K562 (cell line): ENCODE results near the gene GKAP1. TPM values are rescaled to one million over a fixed set of nuclear protein-coding genes. Genes with fewer than 3 reads are reported as not detected.
A peak's percentile ranks its signal among the peaks of the same experiment; 100 is the strongest.

ENCODE experiments used
- ARNT ChIP-seq, 2 experiments: fragments of 450-650 bp; IDR thresholded peaks; 2 replicates each; pipeline ENCODE4 v1.6.1; 2016; ENCODE audit warnings: mild to moderate bottlenecking in 1 of 2
- CAMTA2 ChIP-seq: fragments of 250-450 bp; sonication (Bioruptor Pico); conservative IDR thresholded peaks from 2 replicates; pipeline ENCODE4 v1.5.1; 2022
- CBX5 ChIP-seq: IDR thresholded peaks from 2 replicates; pipeline ENCODE4 v1.6.1; 2014; ENCODE audit warnings: low read depth, borderline replicate concordance
- DNMT1 ChIP-seq: fragments of 450-650 bp; IDR thresholded peaks from 2 replicates; pipeline ENCODE4 v1.6.1; 2016; ENCODE audit warnings: antibody characterized with exemption, mild to moderate bottlenecking
- KHSRP ChIP-seq: fragments of 450-650 bp; IDR thresholded peaks from 2 replicates; pipeline ENCODE4 v1.6.1; 2017
- KLF6 ChIP-seq: fragments of 250-450 bp; sonication (Bioruptor Pico); IDR thresholded peaks from 2 replicates; pipeline ENCODE4 v1.4.0; 2020; ENCODE audit warnings: mild to moderate bottlenecking, moderate library complexity, borderline replicate concordance
- MYC ChIP-seq, 2 experiments: fragments of 250-450 bp in 1 of 2; sonication (Bioruptor Pico) in 1 of 2; IDR thresholded peaks; 2 replicates each; pipeline versions ENCODE4 v1.5.1 to v1.6.1; 2012 to 2021; ENCODE audit warnings: low read depth in 2 of 2, borderline replicate concordance in 1 of 2, improper control_type of control experiment in 1 of 2, low read length in 1 of 2, mild to moderate bottlenecking in 1 of 2, moderate library complexity in 1 of 2
- PCBP2 ChIP-seq: fragments of 200-400 bp; formaldehyde crosslinking; IDR thresholded peaks from 2 replicates; pipeline ENCODE4 v1.6.1; 2018; ENCODE audit warnings: low read length, low read depth, mild to moderate bottlenecking, moderate library complexity; ENCODE audit not compliant: poor library complexity, severe bottlenecking
- PML ChIP-seq: IDR thresholded peaks from 2 replicates; pipeline ENCODE4 v1.6.1; 2012; ENCODE audit warnings: low read length, inconsistent platforms
- PRPF4 ChIP-seq: fragments of 200-400 bp; formaldehyde crosslinking; IDR thresholded peaks from one replicate; pipeline ENCODE4 v1.6.1; 2017; ENCODE audit warnings: low read length, low read depth, mild to moderate bottlenecking; ENCODE audit not compliant: insufficient read depth, poor library complexity, severe bottlenecking
- PURB ChIP-seq: sonication (generic); formaldehyde crosslinking; IDR thresholded peaks from 2 replicates; pipeline ENCODE4 v1.9.0; 2021; ENCODE audit warnings: low read depth, mild to moderate bottlenecking, missing genetic modification reagents
- RBM39 ChIP-seq: fragments of 200-400 bp; formaldehyde crosslinking; optimal IDR thresholded peaks from 2 replicates; pipeline ENCODE3; 2018; ENCODE audit warnings: low read depth, low read length
- RFX7 ChIP-seq: fragments of 250-450 bp; sonication (Bioruptor Pico); IDR thresholded peaks from 2 replicates; pipeline ENCODE4 v1.5.1; 2021; ENCODE audit warnings: mild to moderate bottlenecking
- SREBF2 ChIP-seq: sonication (generic); formaldehyde crosslinking; IDR thresholded peaks from 2 replicates; pipeline ENCODE4 v1.4.0; 2020; ENCODE audit warnings: mild to moderate bottlenecking, missing genetic modification reagents
- SRSF3 ChIP-seq: fragments of 200-400 bp; formaldehyde crosslinking; IDR thresholded peaks from 2 replicates; pipeline ENCODE4 v1.6.1; 2016; ENCODE audit warnings: mild to moderate bottlenecking, low read length, moderate library complexity; ENCODE audit not compliant: insufficient read depth
- STAT5B ChIP-seq: fragments of 250-450 bp; sonication (Bioruptor Pico); IDR thresholded peaks from 2 replicates; pipeline ENCODE4 v1.8.0; 2021; ENCODE audit warnings: mild to moderate bottlenecking, inconsistent platforms
- ZFP36 ChIP-seq: fragments of 150-350 bp; IDR thresholded peaks from 2 replicates; pipeline ENCODE4 v1.6.1; 2018; ENCODE audit warnings: low read length, low read depth; ENCODE audit not compliant: partially characterized antibody
- ZNF134 ChIP-seq: fragments of 250-450 bp; sonication (Bioruptor Pico); conservative IDR thresholded peaks from 2 replicates; pipeline ENCODE4 v1.4.0; 2020
- ZNF274 ChIP-seq: IDR thresholded peaks from 2 replicates; pipeline ENCODE4 v1.6.1; 2011; ENCODE audit warnings: low read depth, mild to moderate bottlenecking, low read length, moderate library complexity, borderline replicate concordance
- ZNF408 ChIP-seq: fragments of 250-450 bp; sonication (Bioruptor Pico); IDR thresholded peaks from 2 replicates; pipeline ENCODE4 v1.4.0; 2020; ENCODE audit warnings: low read depth, mild to moderate bottlenecking, moderate library complexity
- ZNF41 ChIP-seq: fragments of 250-450 bp; sonication (Bioruptor Pico); conservative IDR thresholded peaks from 2 replicates; pipeline ENCODE4 v1.4.0; 2020; ENCODE audit warnings: mild to moderate bottlenecking
- polyA plus RNA-seq, 8 experiments: library from polyadenylated mRNA; depleted of rRNA in 4 of 8; stranded (reverse) in 5 of 8; unstranded in 3 of 8; fragments of >200 nt; fragmentation: Nextera tagmentation in 2 of 8; fragmentation: Illumina TruSeq in 1 of 8; extraction: Ambion mirVana in 2 of 8; extraction: Trizol in 1 of 8; gene quantifications; 2 replicates each; pipeline versions ENCODE4 v1.2.1 to v1.2.3, GENCODE V29; 2011 to 2014; ENCODE audit warnings: inconsistent platforms in 1 of 8, missing spikeins in 1 of 8
- total RNA-seq, 7 experiments: library from RNA; depleted of rRNA in 6 of 7; stranded (reverse); fragments of >200 nt in 6 of 7; fragmentation: Illumina TruSeq in 2 of 7; extraction: Trizol in 2 of 7; gene quantifications; 2 replicates each; pipeline versions ENCODE4 v1.2.1 to v1.2.3, GENCODE V29; 2011 to 2021; ENCODE audit warnings: low replicate concordance in 1 of 7
- TF ChIP-seq, protein P1 (sequence below), 2 experiments: IDR thresholded peaks; 2 replicates each; pipeline ENCODE4 v1.6.1; 2012; ENCODE audit warnings: improper control_type of control experiment in 2 of 2, low read depth in 2 of 2, low read length in 2 of 2, borderline replicate concordance in 1 of 2
- TF ChIP-seq, protein P2 (sequence below): IDR thresholded peaks from 2 replicates; pipeline ENCODE4 v1.6.1; 2011; ENCODE audit not compliant: insufficient read length; ENCODE audit errors: extremely low read depth
- TF ChIP-seq, protein P3 (sequence below), 2 experiments: fragments of 450-650 bp in 1 of 2; sonication (generic) in 1 of 2; formaldehyde crosslinking in 1 of 2; IDR thresholded peaks in 1 of 2; conservative IDR thresholded peaks in 1 of 2; 2 replicates each; pipeline versions ENCODE4 v1.6.1 to v1.8.1; 2016 to 2023; ENCODE audit warnings: mild to moderate bottlenecking in 2 of 2, moderate library complexity in 2 of 2, inconsistent platforms in 1 of 2, missing genetic modification reagents in 1 of 2
- TF ChIP-seq, protein P4 (sequence below): fragments of 250-450 bp; sonication (Bioruptor Pico); IDR thresholded peaks from 2 replicates; pipeline ENCODE4 v1.5.0; 2021

Gene GKAP1
- total and polyA plus RNA-seq, 9 of the 15 experiments (the other 6 are each of a cell fraction or from before 2014, with no cell fraction given), result 1.0 to 3.8 (median 2.7) TPM

DNA sequence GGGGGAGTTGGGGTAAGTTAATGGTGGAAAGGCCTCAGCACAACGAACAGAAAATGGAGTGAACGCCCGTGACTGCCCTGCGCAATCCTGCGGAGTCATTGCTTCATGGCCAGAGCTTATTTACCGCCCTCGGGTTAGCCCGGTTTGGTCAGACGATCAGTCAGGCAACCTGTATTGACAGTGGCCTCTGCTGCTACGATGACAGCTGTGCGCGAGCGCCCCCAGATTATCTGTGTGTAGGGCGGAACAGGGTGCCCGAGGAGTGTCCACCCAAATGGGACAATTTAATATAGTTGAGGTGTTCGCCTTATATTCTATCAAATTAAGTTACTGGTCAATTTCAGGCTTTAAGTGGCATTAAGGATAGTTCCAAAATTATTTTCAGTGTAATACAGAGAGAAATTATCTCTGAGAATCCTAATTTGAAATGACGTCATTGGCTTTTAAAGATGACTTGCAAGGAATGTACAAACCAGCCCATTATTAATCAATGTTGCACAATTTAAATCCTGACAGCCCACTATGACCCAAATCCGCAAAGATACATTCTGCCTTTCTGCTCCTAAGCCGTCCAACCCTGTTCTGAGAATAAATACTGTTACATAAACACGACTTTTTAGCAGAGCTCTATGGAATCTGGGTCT is 108.9 kb downstream of the GKAP1 start (continued):
- no peak for TF ChIP-seq ZNF274
- no peak for TF ChIP-seq KHSRP
- no peak for TF ChIP-seq RFX7 (CRISPR knock-in tag)
- no peak for TF ChIP-seq PCBP2
- TF ChIP-seq RBM39, result no peak
- TF ChIP-seq PRPF4, result no peak
- TF ChIP-seq, protein P1, sequence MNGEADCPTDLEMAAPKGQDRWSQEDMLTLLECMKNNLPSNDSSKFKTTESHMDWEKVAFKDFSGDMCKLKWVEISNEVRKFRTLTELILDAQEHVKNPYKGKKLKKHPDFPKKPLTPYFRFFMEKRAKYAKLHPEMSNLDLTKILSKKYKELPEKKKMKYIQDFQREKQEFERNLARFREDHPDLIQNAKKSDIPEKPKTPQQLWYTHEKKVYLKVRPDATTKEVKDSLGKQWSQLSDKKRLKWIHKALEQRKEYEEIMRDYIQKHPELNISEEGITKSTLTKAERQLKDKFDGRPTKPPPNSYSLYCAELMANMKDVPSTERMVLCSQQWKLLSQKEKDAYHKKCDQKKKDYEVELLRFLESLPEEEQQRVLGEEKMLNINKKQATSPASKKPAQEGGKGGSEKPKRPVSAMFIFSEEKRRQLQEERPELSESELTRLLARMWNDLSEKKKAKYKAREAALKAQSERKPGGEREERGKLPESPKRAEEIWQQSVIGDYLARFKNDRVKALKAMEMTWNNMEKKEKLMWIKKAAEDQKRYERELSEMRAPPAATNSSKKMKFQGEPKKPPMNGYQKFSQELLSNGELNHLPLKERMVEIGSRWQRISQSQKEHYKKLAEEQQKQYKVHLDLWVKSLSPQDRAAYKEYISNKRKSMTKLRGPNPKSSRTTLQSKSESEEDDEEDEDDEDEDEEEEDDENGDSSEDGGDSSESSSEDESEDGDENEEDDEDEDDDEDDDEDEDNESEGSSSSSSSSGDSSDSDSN (IDR thresholded peaks at IDR 0.05; ENCODE audit: borderline replicate concordance in 1 of 2, low read depth in 2 of 2, low read length in 2 of 2), result 0 out of 4 replicates have a peak, but pooled peaks of 1 of the 2 experiments have one; percentile 2
- no peak for TF ChIP-seq DNMT1
- TF ChIP-seq PURB, result no peak
- TF ChIP-seq PML, result no peak
- TF ChIP-seq SRSF3, result no peak
- TF ChIP-seq ARNT (IDR thresholded peaks at IDR 0.05), result no peak
- no peak for TF ChIP-seq CBX5
- TF ChIP-seq, protein P2, sequence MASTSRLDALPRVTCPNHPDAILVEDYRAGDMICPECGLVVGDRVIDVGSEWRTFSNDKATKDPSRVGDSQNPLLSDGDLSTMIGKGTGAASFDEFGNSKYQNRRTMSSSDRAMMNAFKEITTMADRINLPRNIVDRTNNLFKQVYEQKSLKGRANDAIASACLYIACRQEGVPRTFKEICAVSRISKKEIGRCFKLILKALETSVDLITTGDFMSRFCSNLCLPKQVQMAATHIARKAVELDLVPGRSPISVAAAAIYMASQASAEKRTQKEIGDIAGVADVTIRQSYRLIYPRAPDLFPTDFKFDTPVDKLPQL, result no peak
- no peak for TF ChIP-seq CAMTA2 (CRISPR knock-in tag)
- no peak for TF ChIP-seq ZFP36
- no peak for TF ChIP-seq STAT5B
- no peak for TF ChIP-seq ZNF41 (CRISPR knock-in tag)
- no peak for TF ChIP-seq SREBF2
- TF ChIP-seq KLF6, result no peak
- no peak for TF ChIP-seq ZNF134 (CRISPR knock-in tag)
- TF ChIP-seq, protein P3, sequence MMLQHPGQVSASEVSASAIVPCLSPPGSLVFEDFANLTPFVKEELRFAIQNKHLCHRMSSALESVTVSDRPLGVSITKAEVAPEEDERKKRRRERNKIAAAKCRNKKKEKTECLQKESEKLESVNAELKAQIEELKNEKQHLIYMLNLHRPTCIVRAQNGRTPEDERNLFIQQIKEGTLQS (IDR thresholded peaks at IDR 0.05), result peak; percentile 98
- TF ChIP-seq, protein P3 (CRISPR knock-in tag; conservative IDR thresholded peaks at IDR 0.05), result no peak
- peak; percentile 9; the same call in 1 of the 2 replicates for TF ChIP-seq MYC (IDR thresholded peaks at IDR 0.05; ENCODE audit: low read depth, low read length)
- TF ChIP-seq MYC (CRISPR knock-in tag; IDR thresholded peaks at IDR 0.05; ENCODE audit: borderline replicate concordance, low read depth), result no peak
- TF ChIP-seq, protein P4, sequence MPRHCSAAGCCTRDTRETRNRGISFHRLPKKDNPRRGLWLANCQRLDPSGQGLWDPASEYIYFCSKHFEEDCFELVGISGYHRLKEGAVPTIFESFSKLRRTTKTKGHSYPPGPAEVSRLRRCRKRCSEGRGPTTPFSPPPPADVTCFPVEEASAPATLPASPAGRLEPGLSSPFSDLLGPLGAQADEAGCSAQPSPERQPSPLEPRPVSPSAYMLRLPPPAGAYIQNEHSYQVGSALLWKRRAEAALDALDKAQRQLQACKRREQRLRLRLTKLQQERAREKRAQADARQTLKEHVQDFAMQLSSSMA (CRISPR knock-in tag), result no peak
- no peak for TF ChIP-seq ZNF408 (CRISPR knock-in tag)
